HG02610 (cell line): Measurements from ENCODE around the gene NOTO.
"Not testable (repeated sequence)": the region's sequence is repeated elsewhere in the genome, so short reads cannot be mapped to it uniquely, and the experiment has no call there.

Source experiments
- ATAC-seq: cut with Tn5 transposase; IDR thresholded peaks from one replicate; pipeline ENCODE4 v1.9.1; 2021; ENCODE audit warnings: mild to moderate bottlenecking, moderate library complexity; ENCODE audit not compliant: unreplicated experiment

The NOTO gene

GRCh38 chr2:73202156-73203054, at the start of gene NOTO:
Gene NOTO (plus strand): TSS chr2:73202574. CDS start chr2:73202667, 93 bp downstream.
- ATAC-seq = no peak

GRCh38 chr2:73156539-73157124, 45.7 kb upstream of the NOTO start:
- no peak for ATAC-seq

GRCh38 chr2:73162856-73163391, 39.5 kb upstream of the NOTO start:
- ATAC-seq = no peak

- ATAC-seq = peak; percentile 70
Observed at GRCh38 chr2:73163483-73164367, 38.6 kb upstream of the NOTO start.

- not testable (repeated sequence) for ATAC-seq
Observed at GRCh38 chr2:73165978-73166377, 36.4 kb upstream of the NOTO start.

- ATAC-seq = not testable (repeated sequence)
Observed at GRCh38 chr2:73166813-73167212, 35.6 kb upstream of the NOTO start.

- ATAC-seq = not testable (repeated sequence)
Observed at GRCh38 chr2:73168348-73168747, 34.0 kb upstream of the NOTO start.

GRCh38 chr2:73170341-73170740, 32.0 kb upstream of the NOTO start:
- not testable (repeated sequence) for ATAC-seq

GRCh38 chr2:73172963-73173362, 29.4 kb upstream of the NOTO start:
- ATAC-seq = no peak

GRCh38 chr2:73173781-73174180, 28.6 kb upstream of the NOTO start:
- ATAC-seq = no peak

GRCh38 chr2:73174244-73174643, 28.1 kb upstream of the NOTO start:
- ATAC-seq = no peak

- no peak for ATAC-seq
Observed at GRCh38 chr2:73174941-73175662, 27.3 kb upstream of the NOTO start.

GRCh38 chr2:73175663-73176204, 26.6 kb upstream of the NOTO start:
- no peak for ATAC-seq

- no peak for ATAC-seq
Observed at GRCh38 chr2:73176205-73176880, 26.0 kb upstream of the NOTO start.

GRCh38 chr2:73176881-73177644, 25.3 kb upstream of the NOTO start:
- ATAC-seq = peak; percentile 86

GRCh38 chr2:73177645-73178255, 24.6 kb upstream of the NOTO start:
- no peak for ATAC-seq

- no peak for ATAC-seq
Observed at GRCh38 chr2:73185965-73186364, 16.4 kb upstream of the NOTO start.

GRCh38 chr2:73187549-73187948, 14.8 kb upstream of the NOTO start:
- ATAC-seq = no peak
